OCI-LY3 (cell line): Measurements from ENCODE around the gene APBB2.

ENCODE experiments used
- CTCF ChIP-seq: fragments of 200-600, 300-600 bp; sonication (generic); IDR thresholded peaks from 2 replicates; pipeline ENCODE4 v1.5.1; 2014; ENCODE audit warnings: antibody characterized with exemption, low read length, low read depth
- EZH2phosphoT487 ChIP-seq: fragments of 200-600 bp; shearing (Covaris generic); IDR thresholded peaks from 2 replicates; pipeline ENCODE4 v1.6.1; 2018; ENCODE audit warnings: antibody characterized with exemption, mixed run types, low read depth

DNA sequence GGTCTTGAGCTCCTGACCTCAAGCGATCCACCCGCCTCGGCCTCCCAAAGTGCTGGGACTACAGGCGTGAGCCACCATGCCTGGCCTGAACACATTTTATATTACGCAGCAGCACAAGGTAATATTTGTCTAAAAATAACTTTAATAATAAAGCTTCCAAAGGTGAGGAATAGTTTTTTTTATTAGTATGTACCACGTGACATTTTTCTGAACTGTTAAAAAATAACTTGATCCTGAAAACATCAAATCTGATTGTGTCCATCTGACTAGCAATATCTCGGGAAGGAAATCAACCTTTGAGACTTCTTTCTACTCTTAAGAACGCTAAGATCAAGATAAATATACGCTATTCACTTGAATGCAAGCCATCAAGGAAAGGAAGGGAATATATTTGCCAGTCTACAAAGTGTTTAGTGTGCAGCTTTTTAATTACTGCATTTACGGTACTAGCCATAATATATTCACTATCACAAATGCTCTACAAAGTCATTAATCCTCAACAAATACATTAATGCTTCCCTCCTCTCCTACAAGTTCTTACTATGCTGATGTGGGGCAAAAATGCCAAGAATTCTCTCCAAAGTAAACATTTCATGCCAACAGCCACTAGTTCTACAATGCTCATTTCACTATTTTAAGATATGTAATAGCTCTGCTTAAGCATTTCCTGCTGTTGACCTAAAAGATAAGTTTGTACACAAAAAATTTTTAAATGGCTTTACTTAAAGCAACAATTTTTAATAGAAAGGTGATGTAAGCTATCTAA lies 143.6 kb downstream of the APBB2 start:
- TF ChIP-seq CTCF (no peak), EZH2phosphoT487 (no peak)
